Stimulated activated CD4-positive, alpha-beta T cell treated with anti-CD3 and anti-CD28 coated beads, TNF-alpha, amount 100 ng/mL, for 1 hour (primary cell): ENCODE measurements around the gene CEP131.
"Not testable (repeated sequence)": the region's sequence is repeated elsewhere in the genome, so short reads cannot be mapped to it uniquely, and the experiment has no call there.

Experiments
- DNase-seq, 3 donors: peaks; one replicate each; pipeline ENCODE4 v3.0.0-alpha.2; 2020; ENCODE audit warnings: low read depth in 3 of 3, low spot score in 1 of 3

Gene CEP131

DNA sequence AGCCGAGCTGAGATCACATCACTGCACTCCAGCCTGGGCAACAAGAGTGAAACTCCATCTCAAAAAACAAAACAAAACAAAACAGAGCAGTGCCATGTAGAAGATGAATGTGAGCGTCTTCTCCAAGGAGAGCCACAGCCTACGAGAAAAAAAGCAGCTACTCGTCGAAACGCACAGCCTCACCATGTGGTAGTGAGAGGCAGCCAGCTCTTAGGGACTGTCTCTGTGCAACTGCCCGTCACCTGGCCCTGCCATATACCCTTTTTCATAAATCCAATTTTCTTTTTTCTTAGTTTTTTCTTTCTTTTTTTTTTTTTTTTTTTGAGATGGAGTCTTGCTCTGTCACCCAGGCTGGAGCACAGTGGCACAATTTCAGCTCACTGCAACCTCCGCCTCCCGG, 68.7 kb downstream of the CEP131 start:
- not testable (repeated sequence) for DNase-seq

DNA sequence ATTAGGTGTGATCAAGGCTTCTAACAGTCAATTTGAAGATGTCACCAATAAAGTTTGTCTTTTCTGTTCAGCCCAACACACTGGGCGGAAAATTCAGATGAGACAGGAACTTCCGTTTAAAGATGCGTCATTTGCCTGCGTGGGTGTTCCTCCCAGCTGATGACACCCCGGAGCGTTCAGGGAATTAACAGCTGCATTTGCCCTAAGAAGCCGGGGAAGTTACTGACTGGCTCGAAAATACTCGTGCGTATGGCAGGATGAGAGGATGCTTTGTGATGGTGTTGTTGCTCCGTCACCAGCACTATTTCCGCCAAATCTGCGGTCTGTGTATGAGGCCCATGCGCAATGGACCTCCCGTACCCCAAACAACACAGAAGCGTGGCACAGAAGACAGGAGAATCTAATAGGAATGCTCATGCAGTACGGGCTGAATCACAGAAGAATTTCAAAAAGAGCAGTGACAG, 69.4 kb downstream of the CEP131 start:
- no peak for DNase-seq

DNA sequence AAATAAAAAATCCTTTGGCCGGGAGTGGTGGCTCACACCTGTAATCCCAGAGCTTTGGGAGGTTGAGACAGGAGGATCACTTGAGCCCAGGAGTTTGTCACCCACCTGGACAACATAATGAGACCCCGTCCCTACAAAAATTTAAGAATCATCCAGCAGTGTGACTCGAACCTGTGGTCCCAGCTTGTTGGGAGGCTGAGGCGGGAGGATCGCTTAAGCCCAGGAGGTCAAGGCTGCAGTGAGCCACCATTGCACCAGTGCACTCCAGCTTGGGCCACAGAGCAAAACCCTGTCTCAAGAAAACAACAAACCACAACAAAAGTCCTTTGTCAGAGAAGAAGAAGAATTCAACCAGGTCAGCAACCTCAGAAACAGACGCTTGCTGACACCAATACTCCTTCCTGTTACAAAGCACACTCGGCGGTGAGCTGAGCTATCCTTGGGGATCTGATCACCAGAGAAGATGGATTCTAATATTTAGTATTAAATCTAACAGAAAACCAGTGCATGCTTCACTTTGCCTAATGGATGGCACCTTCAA, 70.4 kb downstream of the CEP131 start:
- no peak for DNase-seq

GRCh38 chr17:81151278-81151677, 71.5 kb downstream of the CEP131 start:
- no peak for DNase-seq

GRCh38 chr17:81150377-81151077, 72.2 kb downstream of the CEP131 start:
- DNase-seq: no peak

DNA sequence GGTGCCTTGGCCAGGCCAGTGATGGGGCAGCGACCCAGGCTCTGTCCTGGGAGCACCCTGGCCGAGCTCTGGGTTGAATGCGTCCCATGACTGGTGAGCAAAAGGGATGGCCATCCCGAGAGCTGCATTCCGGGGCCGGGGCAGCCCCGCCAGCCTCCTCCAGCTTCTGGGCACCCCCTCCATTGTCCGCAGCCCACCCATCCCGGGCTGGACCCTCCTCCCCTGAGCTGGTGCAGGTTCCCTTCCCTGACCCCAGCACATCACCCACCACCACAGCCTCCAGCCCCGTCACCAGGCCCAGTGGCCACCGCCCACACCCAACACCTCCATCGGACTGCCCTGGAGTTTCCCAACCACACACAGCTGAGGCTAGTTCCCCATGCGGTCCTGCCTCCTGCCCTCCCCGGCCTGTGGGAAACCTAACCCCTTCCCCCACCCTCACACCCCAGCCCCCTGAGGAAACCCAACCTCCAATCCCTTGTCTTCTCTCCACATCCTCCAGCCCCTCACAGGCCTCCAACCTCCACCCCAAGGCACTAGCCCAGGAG, 73.7 kb downstream of the CEP131 start:
- no peak for DNase-seq

GRCh38 chr17:81148571-81148970, 74.2 kb downstream of the CEP131 start:
- no peak for DNase-seq

DNA sequence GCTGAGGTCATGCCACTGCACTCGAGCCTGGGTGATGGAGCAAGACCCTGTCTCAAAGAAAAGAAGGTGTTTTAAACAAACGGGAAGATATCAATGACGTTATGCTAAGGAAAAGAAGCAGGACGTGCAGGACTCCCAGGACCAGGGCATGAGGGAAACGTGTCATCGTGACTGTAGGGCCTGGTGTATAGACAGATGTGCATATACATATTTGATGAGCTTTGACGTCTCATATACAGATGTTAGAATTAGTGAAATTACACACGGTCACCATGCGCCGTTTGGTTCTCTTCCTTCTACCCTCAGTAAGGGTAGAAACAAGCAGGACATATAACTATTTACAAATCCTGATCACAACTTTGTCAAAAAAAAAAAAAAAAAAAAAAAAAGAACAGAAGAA, 75.1 kb downstream of the CEP131 start:
- DNase-seq: no peak

DNA sequence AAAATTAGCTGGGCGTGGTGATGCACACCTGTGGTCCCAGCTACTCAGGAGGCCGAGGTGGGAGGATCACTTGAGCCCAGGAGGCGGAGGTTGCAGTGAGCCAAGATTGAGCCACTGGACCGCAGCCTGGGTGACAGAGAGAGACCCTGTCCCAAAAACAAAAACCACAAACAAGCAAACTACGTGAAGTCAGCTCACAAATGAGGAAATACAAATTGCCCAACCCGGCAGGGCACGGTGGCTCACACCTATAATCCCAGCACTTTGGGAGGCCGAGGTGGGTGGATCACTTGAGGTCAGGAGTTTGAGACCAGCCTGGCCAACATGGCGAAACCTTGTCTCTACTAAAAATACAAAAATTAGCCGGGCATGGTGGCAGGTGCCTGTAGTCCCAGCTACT, 76.6 kb downstream of the CEP131 start:
- DNase-seq: not testable (repeated sequence)

DNA sequence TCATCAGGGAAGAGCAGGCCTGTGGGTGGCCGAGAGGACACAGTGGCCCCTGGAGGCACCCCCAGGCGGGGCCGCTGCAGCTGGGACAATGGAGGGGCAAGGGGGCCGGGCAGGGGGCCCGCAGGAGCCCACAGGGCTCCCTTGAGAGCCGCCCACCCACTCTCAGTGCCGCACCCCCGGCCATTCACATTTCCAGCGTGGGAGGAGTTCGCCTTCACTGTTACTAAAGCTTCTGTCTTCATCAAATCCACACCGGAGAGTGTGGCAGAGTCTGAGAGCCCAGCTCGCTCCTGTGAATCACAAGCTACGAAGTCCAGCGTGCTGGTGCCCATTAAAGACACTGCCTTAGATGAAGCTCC, 78.4 kb downstream of the CEP131 start:
- DNase-seq: no peak

- DNase-seq: no peak
Measured at GRCh38 chr17:81143717-81144422, 78.9 kb downstream of the CEP131 start.

DNA sequence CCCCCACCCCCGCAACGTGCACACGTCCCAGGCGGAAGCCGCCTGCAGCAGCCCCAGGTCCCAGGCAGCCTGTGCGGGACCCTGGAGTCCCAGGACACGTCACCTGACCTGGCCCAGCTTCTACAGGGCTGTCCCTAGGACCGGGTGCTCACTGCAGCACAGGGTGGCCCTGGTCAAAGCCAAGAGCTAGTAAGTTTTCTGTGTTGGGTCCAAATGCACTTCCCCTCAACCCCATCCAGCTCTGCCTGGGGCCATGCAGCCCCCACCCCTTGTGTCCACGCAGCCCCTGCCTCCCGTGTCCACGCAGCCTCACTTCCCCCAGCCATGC, 79.6 kb downstream of the CEP131 start:
- DNase-seq: no peak

DNA sequence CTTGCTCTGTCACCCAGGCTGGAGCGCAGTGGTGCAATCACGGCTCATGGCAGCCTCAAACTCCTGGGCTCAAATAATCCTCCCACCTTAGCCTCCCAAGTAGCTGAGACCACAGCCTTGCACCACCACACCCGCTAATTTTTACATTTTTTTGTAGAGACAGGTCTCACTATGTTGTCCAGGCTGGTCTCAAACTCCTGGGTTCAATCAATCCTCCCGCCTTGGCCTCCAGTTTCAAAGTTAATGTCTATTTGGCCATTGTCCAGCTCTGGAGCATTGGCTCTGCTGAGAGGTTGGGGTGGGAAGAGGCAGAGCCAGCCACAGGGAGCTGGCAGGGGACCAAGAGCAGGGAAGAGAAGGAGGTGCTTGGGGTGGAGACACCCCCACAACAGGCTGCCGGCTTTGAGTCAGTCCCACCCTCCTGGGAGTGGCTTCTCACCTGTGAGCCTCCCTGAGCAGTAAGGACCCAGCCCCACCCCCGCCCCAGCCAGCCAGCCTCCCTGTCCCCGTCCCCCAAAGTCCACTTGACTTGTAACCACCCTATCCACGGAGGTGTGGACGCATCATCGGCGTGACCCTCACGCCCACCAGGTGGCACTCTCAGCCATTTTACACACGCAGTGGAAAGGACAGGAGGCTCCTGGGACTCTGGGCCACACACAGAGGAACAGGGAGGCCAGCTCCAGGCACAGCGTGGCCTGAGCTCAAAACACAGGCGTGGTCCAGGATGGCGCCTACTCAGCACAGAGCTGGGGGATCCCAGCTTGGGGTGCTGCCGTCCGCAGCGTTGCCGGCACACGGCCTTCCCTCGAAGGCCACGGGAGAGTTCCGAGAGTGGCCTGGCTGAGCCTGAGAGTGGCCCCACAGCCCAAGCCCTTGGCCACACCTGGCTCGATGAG, 80.2 kb downstream of the CEP131 start:
- peak; percentile 17 to 35 (median 19) for DNase-seq

- no peak for DNase-seq
Measured at GRCh38 chr17:81140695-81141094, 82.1 kb downstream of the CEP131 start.

DNA sequence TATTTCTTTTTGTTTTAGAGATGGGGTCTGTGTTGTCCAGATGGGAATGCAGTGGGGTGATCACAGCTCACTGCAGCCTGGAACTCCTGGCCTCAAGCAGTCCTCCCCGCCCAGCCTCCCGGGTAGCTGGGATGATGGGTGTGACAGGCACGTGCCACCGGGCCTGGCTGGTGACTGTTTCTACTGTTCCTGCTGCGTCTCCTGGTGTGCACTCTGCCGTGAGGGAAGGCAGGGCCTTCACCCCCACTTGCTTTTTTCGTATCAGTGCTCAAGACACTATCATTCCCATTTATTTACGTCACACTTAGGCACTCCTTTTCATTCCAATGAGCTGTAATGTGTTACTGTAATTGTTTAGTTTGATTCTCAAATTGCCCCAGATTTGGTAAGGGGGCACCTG, 82.7 kb downstream of the CEP131 start:
- DNase-seq: no peak
